ENCODE measurements around the gene BNC2. TPM values are rescaled to one million over a fixed set of nuclear protein-coding genes. Genes with fewer than 3 reads are reported as not detected.

Gene BNC2
- total RNA-seq, 1 experiment from 2014 or later, result 2.9 TPM

DNA sequence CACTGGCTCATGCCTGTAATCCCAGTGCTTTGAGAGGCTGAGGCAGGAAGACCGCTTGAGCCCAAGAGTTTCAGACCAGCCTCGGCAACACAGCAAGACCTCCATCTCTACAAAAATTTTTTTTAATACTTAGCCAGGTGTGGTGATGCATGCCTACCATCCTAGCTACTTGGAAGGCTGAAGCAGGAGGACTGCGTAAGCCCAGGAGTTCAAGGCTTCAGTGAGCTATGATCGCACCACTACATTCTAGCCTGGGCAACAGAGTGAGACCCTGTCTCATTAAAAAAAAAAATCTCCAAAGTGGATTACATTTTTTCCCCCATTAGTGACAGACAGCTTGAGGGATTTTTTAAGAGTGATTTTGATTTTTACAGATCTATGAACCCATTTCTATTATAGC, 230.8 kb downstream of the BNC2 start:
- no peak for TF ChIP-seq EZH2 (IDR thresholded peaks at IDR 0.05; ENCODE audit: low read depth)
- TF ChIP-seq CTCF (conservative IDR thresholded peaks at IDR 0.05), result no peak
- intact Hi-C loops (cut with micrococcal nuclease; ENCODE audit: unreplicated experiment), result no loop called here
- Histone ChIP-seq H3K36me3 (ENCODE audit: low read depth) (no peaks in the 10 kb centered on the region), H3K27ac (no peak overlapping the region), H3K9me2 (ENCODE audit: insufficient read depth) (no peaks in the 10 kb centered on the region), H3K4me3 (no peak overlapping the region), H2AFZ (no peak overlapping the region), H3K9me3 (ENCODE audit: insufficient read depth, low read depth) (no peaks in the 10 kb centered on the region), H3K79me2 (ENCODE audit: low read depth) (no peaks in the 10 kb centered on the region), H3K4me2 (no peak overlapping the region), H4K20me1 (ENCODE audit: insufficient read depth) (no peaks in the 10 kb centered on the region), H3K4me1 (replicated peaks; ENCODE audit: insufficient read depth) (no peaks in the 10 kb centered on the region), H3K27me3 (ENCODE audit: insufficient read depth, low read depth) (no peaks in the 10 kb centered on the region), H3F3A (ENCODE audit: insufficient read depth, low read depth) (no peaks in the 10 kb centered on the region)
- ChIA-PET CTCF (no interaction called here), POLR2A (ENCODE audit: unreplicated experiment) (no interaction called here)
- no peak for DNase-seq
- no TSS peak for BruUV-seq (replicated peaks)

DNA sequence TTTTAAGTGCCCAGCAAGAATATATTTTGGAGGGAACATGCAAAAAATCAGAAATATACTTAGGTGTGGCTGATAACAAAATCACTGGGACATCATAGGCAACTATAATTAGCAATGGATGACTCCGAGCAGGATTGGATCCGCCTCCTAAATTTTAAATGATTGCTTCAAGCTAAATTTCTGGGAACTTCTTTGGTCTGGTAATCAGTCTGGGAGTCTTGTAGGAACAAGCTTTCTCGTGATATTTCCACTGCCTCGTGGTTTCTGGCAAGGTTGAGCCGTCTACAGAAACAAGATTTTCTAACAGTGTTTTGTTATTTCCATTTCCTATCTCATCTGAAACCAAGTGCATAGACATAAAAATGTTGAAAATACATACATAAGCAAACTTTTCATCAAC, 232.6 kb downstream of the BNC2 start:
- no peak for DNase-seq
- no peaks in the 10 kb centered on the region for H3K36me3 ChIP-seq (ENCODE audit: low read depth)
- no peak overlapping the region for H3K4me3 ChIP-seq
- H3K4me2 ChIP-seq, result no peak overlapping the region
- POLR2A ChIA-PET (ENCODE audit: unreplicated experiment), result no interaction called here
- H3K27me3 ChIP-seq (ENCODE audit: insufficient read depth, low read depth), result no peaks in the 10 kb centered on the region
- H2AFZ ChIP-seq, result no peak overlapping the region
- no peaks in the 10 kb centered on the region for H3F3A ChIP-seq (ENCODE audit: insufficient read depth, low read depth)
- no peak for TF ChIP-seq CTCF (conservative IDR thresholded peaks at IDR 0.05)
- TF ChIP-seq EZH2 (IDR thresholded peaks at IDR 0.05; ENCODE audit: low read depth), result no peak
- no peaks in the 10 kb centered on the region for H4K20me1 ChIP-seq (ENCODE audit: insufficient read depth)
- intact Hi-C loops (cut with micrococcal nuclease; ENCODE audit: unreplicated experiment), result no loop called here
- no peaks in the 10 kb centered on the region for H3K4me1 ChIP-seq (replicated peaks; ENCODE audit: insufficient read depth)
- CTCF ChIA-PET, result no interaction called here
- H3K79me2 ChIP-seq (ENCODE audit: low read depth), result no peaks in the 10 kb centered on the region
- no peak overlapping the region for H3K27ac ChIP-seq
- no peaks in the 10 kb centered on the region for H3K9me3 ChIP-seq (ENCODE audit: insufficient read depth, low read depth)
- no TSS peak for BruUV-seq (replicated peaks)
- H3K9me2 ChIP-seq (ENCODE audit: insufficient read depth), result no peaks in the 10 kb centered on the region

DNA sequence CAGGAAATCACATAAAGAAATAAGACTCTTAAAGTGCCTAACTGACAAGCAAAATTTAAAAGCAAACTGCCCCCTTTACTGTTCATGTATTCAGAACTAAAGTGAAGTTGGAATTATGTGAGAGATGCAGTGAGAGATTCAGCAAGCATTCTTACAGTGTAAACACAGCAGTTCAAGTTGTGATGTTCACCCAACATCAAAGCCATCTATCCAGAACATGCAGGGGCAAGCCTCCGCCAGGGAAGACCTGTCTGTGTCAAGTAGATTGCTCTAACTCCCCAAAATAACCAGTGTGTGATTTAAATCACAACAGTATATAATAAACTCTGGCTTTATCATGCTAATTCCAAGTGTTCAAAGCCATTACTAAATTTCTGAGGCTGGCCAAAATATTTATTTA, 233.3 kb downstream of the BNC2 start:
- Histone ChIP-seq H4K20me1 (ENCODE audit: insufficient read depth) (no peaks in the 10 kb centered on the region), H3K9me3 (ENCODE audit: insufficient read depth, low read depth) (no peaks in the 10 kb centered on the region), H3K79me2 (ENCODE audit: low read depth) (no peaks in the 10 kb centered on the region), H3K27me3 (ENCODE audit: insufficient read depth, low read depth) (no peaks in the 10 kb centered on the region), H3K36me3 (ENCODE audit: low read depth) (no peaks in the 10 kb centered on the region), H2AFZ (no peak overlapping the region), H3K4me2 (no peak overlapping the region), H3K4me3 (no peak overlapping the region), H3K4me1 (replicated peaks; ENCODE audit: insufficient read depth) (no peaks in the 10 kb centered on the region), H3K27ac (no peak overlapping the region), H3F3A (ENCODE audit: insufficient read depth, low read depth) (no peaks in the 10 kb centered on the region), H3K9me2 (ENCODE audit: insufficient read depth) (no peaks in the 10 kb centered on the region)
- no peak for TF ChIP-seq CTCF (conservative IDR thresholded peaks at IDR 0.05)
- no peak for TF ChIP-seq EZH2 (IDR thresholded peaks at IDR 0.05; ENCODE audit: low read depth)
- POLR2A ChIA-PET (ENCODE audit: unreplicated experiment), result interaction anchor here (0.7 kb wide), 1 partner anchor 586 kb away, joined by 3 read pairs; no protein-coding TSS in a partner anchor
- DNase-seq, result no peak
- CTCF ChIA-PET, result no interaction called here
- BruUV-seq (replicated peaks), result no TSS peak
- intact Hi-C loops (cut with micrococcal nuclease; ENCODE audit: unreplicated experiment), result no loop called here

Data from PC-9 (cell line).